ENCODE results near the gene EFCAB6.
A peak's percentile ranks its signal among the peaks of the same experiment; 100 is the strongest.

Gene EFCAB6

GRCh38 chr22:43828725-43828997, 16.6 kb upstream of the EFCAB6 start:
- DNase-seq: no peak

- peak; percentile 37 for DNase-seq
Observed at GRCh38 chr22:43827926-43828724, 16.0 kb upstream of the EFCAB6 start.

- DNase-seq: peak; percentile 69
Observed at GRCh38 chr22:43827003-43827735, 15.1 kb upstream of the EFCAB6 start.

GRCh38 chr22:43826142-43827002, 14.3 kb upstream of the EFCAB6 start:
- DNase-seq: peak; percentile 73

GRCh38 chr22:43825651-43826050, 13.5 kb upstream of the EFCAB6 start:
- DNase-seq: no peak

GRCh38 chr22:43824724-43825420, 12.8 kb upstream of the EFCAB6 start:
- DNase-seq: no peak

- DNase-seq: no peak
Observed at GRCh38 chr22:43823911-43824665, 12.0 kb upstream of the EFCAB6 start.

GRCh38 chr22:43823353-43823908, 11.3 kb upstream of the EFCAB6 start:
- peak; percentile 68 for DNase-seq

GRCh38 chr22:43821606-43822425, 9.7 kb upstream of the EFCAB6 start:
- no peak for DNase-seq

GRCh38 chr22:43820651-43821305, 8.7 kb upstream of the EFCAB6 start:
- DNase-seq: no peak

- DNase-seq: no peak
Observed at GRCh38 chr22:43819931-43820640, 8.0 kb upstream of the EFCAB6 start.

- DNase-seq: no peak
Observed at GRCh38 chr22:43819421-43819921, 7.4 kb upstream of the EFCAB6 start.

- DNase-seq: no peak
Observed at GRCh38 chr22:43818981-43819380, 6.9 kb upstream of the EFCAB6 start.

- no peak for DNase-seq
Observed at GRCh38 chr22:43817402-43817801, 5.3 kb upstream of the EFCAB6 start.

GRCh38 chr22:43814264-43814663, 2.2 kb upstream of the EFCAB6 start:
- DNase-seq: no peak

GRCh38 chr22:43812890-43813289, 785 bp upstream of the EFCAB6 start:
- no peak for DNase-seq

GRCh38 chr22:43811777-43812148, 342 bp downstream of the EFCAB6 start:
- DNase-seq: no peak

- DNase-seq: no peak
Observed at GRCh38 chr22:43802897-43803495, 9.1 kb downstream of the EFCAB6 start.

- no peak for DNase-seq
Observed at GRCh38 chr22:43800970-43801369, 11.1 kb downstream of the EFCAB6 start.
